ENCODE data around the gene FIBCD1.
A peak's percentile ranks its signal among the peaks of the same experiment; 100 is the strongest.

Gene FIBCD1

DNA sequence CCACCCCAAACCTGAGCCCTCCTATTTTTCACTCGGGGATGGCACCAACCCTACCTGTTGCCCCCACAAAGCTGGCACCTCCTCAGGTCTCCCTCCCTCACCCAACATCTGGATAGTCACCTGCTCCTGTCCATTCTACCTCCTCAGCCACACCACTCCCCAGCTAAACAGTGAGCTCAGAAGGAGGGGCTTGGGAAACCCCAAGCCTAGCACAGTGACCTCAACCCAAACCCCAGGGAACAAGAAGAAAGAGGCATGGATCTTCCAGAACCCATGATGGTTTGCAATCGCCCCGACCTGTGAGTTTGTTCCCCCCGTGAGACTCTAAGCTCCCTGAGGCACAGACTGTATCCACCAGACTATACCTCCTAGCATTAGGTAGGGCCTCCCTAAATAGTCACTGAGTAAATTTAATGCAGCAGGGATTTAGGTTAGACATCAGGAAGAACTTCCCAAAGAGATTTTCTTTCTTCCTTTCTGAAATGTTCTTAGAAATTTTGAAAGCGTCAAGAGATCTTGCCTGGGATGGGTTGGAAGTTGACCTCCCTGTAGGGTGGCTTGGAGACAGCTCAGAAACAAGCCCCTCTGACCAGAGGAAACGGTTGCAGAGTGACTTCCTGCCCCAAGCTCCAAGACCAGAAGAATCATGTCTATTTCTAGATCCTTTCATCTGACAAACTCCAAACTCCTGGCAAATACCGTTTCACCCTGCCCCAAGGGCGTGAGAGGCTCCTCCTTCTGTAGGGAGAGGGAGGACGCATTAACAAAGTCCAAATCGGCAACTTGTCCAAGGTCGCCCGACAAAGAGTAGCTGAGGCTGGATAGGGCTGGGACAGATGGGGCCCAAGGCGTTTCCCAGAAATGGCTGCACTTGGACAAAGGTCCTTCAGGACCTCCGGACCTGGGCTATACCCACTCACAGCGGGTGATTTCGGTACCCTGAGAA lies 4.1 kb downstream of the FIBCD1 start:
- TF ChIP-seq, protein P1, sequence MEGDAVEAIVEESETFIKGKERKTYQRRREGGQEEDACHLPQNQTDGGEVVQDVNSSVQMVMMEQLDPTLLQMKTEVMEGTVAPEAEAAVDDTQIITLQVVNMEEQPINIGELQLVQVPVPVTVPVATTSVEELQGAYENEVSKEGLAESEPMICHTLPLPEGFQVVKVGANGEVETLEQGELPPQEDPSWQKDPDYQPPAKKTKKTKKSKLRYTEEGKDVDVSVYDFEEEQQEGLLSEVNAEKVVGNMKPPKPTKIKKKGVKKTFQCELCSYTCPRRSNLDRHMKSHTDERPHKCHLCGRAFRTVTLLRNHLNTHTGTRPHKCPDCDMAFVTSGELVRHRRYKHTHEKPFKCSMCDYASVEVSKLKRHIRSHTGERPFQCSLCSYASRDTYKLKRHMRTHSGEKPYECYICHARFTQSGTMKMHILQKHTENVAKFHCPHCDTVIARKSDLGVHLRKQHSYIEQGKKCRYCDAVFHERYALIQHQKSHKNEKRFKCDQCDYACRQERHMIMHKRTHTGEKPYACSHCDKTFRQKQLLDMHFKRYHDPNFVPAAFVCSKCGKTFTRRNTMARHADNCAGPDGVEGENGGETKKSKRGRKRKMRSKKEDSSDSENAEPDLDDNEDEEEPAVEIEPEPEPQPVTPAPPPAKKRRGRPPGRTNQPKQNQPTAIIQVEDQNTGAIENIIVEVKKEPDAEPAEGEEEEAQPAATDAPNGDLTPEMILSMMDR (conservative IDR thresholded peaks at IDR 0.05; ENCODE audit: low read length), result no peak
- no peak overlapping the region for H3K4me3 ChIP-seq (ENCODE audit: low read length)
- no peak for DNase-seq (ENCODE audit: low read depth)

DNA sequence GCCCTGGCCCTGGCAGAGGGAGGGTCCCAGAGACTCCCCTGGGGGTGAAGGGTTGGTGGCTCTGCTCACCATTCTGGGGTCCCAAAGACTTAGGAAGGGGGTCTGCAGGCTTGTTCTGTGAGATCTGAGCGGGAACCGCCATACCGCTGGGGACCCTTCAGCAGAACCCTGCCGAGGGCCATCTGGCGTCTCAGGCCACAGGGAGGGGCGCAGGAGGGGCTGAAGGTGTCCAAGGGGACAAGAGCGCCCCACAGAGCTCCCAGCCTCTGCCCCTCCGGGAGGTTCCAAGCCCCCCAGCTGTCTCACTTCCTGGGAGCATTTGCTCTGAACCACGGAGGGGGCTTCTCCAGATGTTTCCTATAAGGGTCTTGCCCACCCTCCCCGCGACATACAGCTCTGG lies 4.8 kb downstream of the FIBCD1 start:
- no peak for DNase-seq (ENCODE audit: low read depth)
- TF ChIP-seq, protein P1 (conservative IDR thresholded peaks at IDR 0.05; ENCODE audit: low read length), result no peak
- H3K4me3 ChIP-seq (ENCODE audit: low read length), result no peak overlapping the region

DNA sequence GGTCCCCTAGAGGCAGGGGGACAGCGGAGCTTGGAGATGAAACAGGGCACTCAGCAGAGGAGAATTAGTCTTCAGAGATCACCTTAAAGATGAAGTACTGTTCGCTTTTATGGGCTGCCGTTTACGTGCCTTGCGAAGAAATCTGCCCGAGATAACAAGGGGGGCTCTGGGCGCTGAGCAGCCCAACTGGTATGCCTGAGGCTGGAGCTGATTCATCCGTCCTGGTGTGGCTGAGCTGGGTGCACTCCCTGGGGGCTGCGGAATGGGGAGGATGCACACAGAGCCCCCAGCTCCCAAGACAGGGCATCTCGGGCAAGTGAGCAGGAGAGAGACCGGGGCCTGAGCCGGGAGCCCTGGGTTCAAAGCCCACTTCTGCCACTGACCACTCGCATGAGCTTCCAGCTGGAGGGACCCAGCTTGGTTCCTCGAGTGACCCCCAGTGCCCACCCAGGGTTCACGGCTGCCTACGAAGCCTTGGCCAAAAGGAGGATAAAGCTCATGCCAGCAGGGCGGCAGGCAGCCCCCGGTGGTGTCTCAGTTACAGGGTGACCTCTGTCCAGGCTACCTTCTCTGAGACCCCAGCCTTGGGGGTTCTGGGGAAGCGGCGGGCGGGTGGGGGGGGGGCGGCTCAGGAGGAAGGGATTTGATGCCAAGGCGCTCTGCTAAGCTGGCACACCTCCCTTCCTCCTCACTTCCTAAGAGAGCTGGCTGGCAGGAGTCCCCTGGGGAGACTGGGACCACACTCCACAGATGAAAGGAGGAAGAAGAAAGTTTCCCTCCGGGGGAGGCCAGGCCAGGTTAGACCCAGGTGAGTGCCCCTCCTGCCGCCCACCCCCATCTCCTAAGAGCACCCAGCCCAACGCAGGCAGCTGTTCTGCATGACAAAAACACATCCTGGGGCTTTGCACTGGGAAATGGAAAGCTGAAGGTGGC lies 5.7 kb downstream of the FIBCD1 start:
- H3K4me3 ChIP-seq (ENCODE audit: low read length), result no peak overlapping the region
- peak; percentile 65 for DNase-seq (ENCODE audit: low read depth)

DNA sequence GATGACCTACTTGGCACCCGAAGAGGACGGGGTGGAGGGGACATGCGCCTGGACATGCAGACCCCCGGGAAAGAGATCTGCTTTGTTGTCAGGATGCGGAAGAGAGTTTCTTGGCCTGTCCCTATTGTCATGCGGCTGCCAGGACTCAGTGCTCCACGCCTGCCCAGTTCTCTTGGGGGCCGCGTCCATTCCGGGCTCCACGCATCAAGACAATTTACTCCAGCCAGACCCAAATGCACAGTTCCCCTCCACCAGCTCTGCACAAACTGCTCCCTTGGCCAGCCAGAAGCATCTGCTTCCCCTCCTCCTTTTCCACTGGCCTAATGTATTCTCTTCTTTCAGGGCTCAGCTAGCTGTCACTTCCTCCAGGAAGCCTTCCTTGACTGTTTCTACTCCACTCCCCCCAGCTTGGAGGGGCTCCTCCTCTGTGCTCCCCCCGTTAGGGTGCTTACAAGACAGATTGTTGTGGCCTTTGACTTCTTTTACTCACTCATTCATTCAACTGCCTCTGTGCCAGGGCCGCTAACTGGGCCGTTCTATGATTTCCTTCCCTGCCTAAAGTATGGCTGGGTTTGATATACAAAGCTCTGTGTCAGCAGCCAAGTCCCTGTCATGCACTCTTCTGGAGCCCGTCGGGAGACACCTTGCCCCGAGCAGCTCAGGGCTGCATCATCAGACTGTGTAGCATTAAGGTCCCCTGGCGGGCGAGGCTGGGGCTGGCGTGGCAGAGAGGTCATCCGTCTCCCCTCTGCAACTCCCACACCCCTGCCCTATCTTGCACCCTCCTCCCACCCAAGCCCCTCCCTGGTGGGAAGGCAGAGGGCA lies 6.6 kb downstream of the FIBCD1 start:
- no peak overlapping the region for H3K4me3 ChIP-seq (ENCODE audit: low read length)
- no peak for DNase-seq (ENCODE audit: low read depth)
- TF ChIP-seq, protein P1 (conservative IDR thresholded peaks at IDR 0.05; ENCODE audit: low read length), result no peak

More for the DNA sequence above, 5.7 kb downstream of the FIBCD1 start:
- TF ChIP-seq, protein P1 (conservative IDR thresholded peaks at IDR 0.05; ENCODE audit: low read length), result no peak

DNA sequence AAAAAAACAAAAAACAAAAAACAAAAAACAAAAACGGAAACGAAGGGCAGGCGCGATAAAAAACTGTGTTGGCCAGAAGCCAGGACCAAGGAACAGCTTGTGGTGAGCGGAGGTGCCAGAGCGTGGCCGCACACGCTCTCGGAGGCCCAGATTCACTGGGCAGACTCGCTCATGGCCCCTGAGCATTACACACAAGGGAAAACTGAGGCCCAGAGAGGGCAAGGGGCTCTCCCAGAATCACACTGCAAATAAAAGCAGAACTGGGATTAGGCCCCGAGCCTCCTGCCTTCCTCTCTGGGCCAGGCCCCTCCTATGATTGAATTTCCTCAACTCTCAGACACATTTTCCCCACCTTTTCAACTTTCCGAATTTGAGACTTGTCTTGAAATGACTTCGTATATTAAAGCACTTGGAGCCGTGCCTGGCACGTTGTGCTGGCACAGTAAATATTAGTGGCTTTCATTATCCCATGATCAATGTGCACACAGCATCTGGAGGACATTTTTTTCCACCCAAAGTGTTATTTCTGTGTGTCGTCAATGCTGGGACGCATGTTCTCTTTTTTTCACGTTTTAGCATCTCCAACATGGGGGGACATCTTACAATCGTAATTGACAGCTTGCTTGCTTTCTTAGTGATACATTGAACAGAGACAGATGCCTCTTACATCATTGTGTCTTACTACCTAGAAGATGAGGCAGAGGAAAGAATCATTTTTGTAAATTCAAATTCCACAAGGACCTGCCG lies 7.4 kb downstream of the FIBCD1 start:
- no peak for DNase-seq (ENCODE audit: low read depth)

More for the DNA sequence above, 7.4 kb downstream of the FIBCD1 start:
- TF ChIP-seq, protein P1 (conservative IDR thresholded peaks at IDR 0.05; ENCODE audit: low read length), result no peak
- no peak overlapping the region for H3K4me3 ChIP-seq (ENCODE audit: low read length)
